GM18499 (cell line): ENCODE measurements around the gene C1S.

Experiments
- ATAC-seq: cut with Tn5 transposase; IDR thresholded peaks from one replicate; pipeline ENCODE4 v1.9.1; 2021; ENCODE audit warnings: moderate number of reproducible peaks; ENCODE audit not compliant: insufficient read depth, unreplicated experiment

The C1S gene

DNA sequence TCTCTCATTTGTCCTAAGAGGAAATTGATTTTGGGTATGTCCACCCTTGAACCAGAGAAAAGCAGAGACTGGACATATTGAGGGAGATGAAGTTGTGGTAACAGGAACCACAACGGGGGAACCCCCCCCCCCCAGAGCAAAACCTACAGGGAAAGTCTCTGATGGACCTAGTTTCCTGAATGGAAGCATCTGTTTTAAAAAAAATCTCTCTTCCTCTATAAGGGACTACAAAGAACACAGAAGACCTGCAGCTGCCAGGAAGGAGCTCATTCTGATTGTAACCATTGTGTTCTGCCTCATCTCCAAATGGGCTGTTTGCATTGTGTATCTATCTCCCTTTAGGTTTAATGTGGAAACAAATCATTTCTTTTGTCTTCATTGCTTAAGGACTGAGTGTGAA is 13.4 kb downstream of the C1S start:
- no peak for ATAC-seq

DNA sequence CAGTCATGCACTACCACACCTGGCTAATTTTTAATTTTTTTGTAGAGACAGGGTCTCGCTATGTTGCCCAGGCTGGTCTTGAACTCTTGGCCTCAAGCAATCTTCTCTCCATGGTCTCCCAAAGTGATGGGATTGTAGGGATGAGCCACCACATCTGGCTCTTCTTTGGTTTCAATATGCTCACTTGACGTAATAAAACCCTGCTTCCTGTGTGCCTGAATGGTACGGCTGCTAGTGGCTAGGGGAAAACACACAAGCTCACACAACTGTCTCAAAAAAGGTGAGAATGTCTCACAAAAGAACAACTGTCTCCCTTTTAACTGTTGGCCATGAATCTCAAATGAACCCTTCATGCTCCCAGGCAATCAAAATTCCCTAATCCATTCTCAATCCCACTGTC is 15.0 kb downstream of the C1S start:
- ATAC-seq: no peak

DNA sequence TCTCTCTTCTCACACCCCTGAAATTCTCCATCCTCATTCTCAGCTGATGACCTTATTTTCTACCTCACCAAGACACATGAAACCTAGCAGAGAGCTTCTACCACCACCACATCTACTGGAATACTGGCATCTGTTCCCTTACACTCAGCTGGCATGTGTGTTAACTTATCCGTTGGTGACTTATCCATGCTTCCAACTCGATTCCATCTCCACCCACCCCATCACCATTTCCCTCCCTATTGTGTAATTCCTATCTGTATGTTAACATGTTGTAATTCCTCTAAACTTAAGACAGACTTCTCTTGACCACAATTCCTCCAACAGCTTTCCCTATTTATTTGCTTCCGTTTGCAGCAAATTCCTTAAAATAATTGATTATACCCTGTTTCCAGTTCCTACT is 15.4 kb downstream of the C1S start:
- no peak for ATAC-seq

DNA sequence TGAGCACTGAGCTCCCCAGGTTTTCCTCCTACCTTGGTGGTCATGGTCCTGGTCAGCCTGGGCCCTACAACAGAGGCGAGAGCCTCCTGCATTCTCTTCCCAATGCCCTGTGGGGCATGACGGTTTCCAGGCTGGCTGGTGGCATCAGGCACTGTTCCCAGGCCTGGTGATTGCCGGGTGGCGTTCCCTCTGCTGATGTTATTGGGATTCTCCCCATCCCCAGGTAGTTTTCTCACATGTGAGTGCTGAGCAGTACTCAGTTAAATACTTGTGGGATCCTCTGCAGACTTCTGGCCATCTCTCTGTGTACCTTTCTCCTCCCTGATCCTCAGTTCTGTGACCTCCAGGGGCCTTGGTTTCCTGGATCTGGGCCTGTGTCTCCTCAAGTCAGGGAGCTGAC is 16.0 kb downstream of the C1S start:
- no peak for ATAC-seq

DNA sequence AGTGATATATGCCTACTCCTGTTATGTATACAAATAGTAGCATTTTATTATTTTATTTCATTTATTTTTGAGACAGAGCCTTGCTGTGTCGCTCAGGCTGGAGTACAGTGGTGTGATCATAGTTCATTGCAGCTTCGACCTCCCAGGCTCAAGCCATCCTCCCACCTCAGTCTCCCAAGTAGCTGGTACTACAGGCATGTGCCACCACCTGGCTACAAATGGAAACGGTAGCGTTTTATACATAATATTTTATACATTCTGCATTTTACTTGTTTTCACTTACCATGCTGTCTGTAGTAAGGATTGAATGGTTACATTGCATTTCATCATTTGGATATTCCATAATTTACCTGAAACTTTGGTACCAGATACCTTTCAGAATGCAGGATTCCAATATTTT is 17.6 kb downstream of the C1S start:
- ATAC-seq: no peak

- ATAC-seq: no peak
Measured at GRCh38 chr12:7079826-7080125, 19.3 kb downstream of the C1S start.

GRCh38 chr12:7081037-7081436 is 20.5 kb downstream of the C1S start:
- ATAC-seq: no peak

DNA sequence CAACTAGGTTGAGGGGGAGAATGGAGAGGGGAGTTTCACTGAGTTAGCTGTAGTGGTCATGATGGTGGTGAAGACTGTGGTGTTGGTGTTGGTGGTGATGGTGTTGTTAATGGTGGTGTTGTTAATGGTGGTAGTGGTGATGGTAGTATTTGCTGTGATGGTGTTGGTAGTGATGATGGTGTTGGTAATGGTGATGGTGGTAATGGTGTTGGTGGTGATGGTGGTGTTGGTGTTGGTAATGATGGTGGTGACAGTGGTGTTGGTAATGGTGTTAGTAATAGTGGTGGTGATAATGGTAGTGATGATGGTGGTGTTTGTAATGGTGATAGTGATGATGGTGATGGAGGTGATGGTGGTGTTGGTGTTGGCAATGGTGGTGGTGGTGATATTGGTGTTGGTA is 22.6 kb downstream of the C1S start:
- ATAC-seq: no peak

- ATAC-seq: no peak
Measured at GRCh38 chr12:7089196-7089871, 28.8 kb downstream of the C1S start.

DNA sequence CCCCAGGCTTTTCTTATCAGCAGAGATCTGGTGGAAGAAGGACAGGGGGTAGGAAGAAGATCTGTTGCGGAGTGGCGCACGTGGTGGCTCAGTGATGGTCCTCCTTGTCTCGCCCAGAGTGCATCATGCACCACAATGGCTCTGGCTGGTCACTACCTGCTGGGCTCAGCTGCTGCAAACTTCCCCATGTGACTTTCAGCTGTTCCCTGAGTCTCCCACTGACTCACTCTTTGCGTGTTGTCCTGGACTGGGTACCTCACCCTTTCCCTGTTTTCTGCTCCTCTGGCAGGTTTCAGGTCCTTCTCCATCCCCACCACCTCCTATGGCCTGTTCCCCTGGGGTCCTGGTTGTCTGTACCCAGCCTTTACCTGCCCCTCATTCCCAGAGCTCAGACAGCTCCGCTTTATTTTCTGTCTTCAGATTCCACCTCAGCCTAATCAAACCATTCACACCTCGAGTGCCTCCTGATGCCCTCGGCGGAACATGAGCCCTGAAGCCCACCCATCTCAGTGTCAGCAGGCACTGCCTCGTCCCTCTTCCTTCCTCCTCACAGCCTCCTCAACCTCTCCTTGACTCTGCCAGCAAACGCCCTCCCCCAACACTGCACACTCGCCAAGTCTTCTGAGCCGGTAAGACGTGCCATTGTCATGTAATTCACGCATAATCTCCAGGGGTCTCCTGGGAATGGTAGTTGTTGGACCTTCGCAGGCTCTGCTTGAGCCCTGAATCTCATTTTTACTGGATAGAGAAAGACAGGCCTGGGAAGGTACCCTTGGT is 29.9 kb downstream of the C1S start:
- no peak for ATAC-seq

GRCh38 chr12:7091171-7091570 is 30.7 kb downstream of the C1S start:
- no peak for ATAC-seq

- no peak for ATAC-seq
Measured at GRCh38 chr12:7091660-7092228, 31.2 kb downstream of the C1S start.

DNA sequence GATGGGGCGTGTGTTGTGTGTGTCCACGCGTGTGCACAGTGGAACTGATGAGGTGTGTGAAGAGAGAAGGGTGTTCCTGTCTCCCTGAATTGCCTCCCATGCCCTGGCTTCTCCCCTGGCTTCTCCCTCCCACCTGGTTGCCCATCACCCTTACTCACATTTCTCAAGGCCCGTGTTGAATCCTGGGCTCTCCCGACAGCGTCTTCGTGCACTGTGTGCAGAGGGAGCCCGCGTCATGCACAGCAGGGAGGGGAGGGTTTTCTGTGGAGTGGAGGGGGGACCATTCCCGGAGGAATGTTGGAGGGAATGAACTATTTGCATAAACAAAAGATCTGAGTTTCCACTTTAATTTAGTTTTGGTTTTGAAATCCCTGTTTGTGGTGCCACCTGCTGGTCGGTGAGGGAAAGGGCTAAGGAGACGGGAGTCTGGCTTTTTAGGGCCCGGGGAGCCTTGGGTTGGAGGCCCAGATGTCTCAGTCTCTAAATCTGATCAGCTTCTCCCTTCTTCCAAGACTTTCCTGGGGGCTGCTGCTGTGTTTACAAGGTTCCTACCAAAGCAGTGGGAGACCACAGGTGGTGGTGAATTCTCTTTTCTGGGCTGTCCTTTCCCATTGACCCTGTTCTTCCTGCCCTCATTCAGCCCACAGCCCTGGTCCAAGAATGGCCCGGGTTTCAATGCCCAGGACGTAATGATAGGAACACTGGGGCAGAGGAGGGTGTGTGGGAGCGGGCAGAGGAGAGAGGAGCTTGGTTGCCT is 31.9 kb downstream of the C1S start, which contains the start of gene C1R:
C1R (minus strand) TSS at position 217 of the 757 bp plus-strand sequence; CDS start at position 160, 57 bp downstream.
- no peak for ATAC-seq

GRCh38 chr12:7092986-7093460 is 32.5 kb downstream of the C1S start:
- no peak for ATAC-seq

DNA sequence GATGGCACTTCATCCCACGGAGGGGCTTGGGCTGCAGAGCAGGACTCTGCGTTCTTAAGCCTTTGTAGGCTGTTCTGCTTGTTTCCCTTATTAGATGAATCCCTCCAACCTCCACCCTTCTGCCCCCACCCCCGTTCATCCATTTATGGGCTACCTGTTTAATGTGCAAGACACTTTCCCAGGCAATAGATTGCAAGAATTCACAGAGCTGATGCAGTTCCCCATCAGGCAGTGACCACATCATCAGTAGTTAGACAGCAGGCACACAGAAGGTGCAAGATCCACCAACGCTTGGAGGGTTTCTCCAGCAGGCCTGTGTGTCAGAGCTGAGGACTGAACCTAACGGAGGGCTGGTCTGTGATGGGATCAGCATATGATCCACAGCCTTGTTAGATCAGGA is 33.0 kb downstream of the C1S start:
- ATAC-seq: no peak

GRCh38 chr12:7093892-7094291 is 33.4 kb downstream of the C1S start:
- ATAC-seq: no peak

GRCh38 chr12:7096006-7096932 is 35.8 kb downstream of the C1S start:
- no peak for ATAC-seq

DNA sequence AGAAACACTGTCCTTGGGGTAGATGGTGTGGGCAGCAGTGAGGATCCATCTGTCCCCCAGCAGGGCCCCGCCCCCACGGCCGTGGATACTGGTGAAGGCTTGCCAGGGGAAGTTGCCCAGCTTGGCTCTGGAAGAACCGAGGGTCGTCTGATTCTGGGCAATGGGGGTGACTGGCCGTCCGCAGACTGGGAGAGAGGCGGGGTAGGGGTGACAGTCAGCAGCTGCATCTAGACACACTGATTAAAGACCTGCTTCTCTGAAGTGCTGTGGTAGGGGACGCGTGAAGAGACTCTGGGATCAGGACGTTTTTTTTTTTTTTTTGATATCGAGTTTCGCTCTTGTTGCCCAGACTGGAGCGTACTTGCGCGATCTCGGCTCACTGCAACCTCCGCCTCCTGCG is 36.5 kb downstream of the C1S start:
- ATAC-seq: no peak

GRCh38 chr12:7099290-7099996 is 38.9 kb downstream of the C1S start:
- no peak for ATAC-seq
